ENCODE measurements around the gene SAMD11.

SAMD11 gene

DNA sequence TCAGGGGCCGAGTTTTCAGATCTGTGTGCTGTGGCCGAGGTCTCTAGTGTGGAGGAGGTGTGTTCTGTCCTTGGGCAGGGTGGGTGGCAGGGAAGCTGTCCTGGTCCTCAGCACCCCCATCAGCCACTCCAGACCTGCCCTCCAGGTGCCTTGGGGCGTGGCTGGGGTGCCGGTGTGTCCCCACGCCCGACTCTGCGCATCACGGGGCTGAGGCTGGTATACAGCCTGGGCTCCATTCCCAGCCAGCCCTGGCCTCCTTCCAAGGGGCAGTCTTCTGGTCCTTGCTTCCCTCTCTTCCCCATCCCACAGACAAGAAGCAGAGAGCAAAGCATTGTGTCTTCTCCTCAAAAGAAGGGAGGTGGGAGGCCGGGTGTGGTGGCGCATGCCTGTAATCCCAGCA lies 4.0 kb downstream of the SAMD11 start:
- TF ChIP-seq CEBPB (IDR thresholded peaks at IDR 0.05) (no peak), CREB1 (IDR thresholded peaks at IDR 0.05; ENCODE audit: low read depth) (no peak), EGR1 (IDR thresholded peaks at IDR 0.05) (no peak), TCF12 (IDR thresholded peaks at IDR 0.05; ENCODE audit: low read depth) (no peak), MAX (IDR thresholded peaks at IDR 0.05) (no peak), ZBTB7A (IDR thresholded peaks at IDR 0.05; ENCODE audit: low read depth) (no peak), TEAD4 (IDR thresholded peaks at IDR 0.05) (no peak), TAF1 (IDR thresholded peaks at IDR 0.05; ENCODE audit: low read depth) (no peak), FOXM1 (IDR thresholded peaks at IDR 0.05; ENCODE audit: borderline replicate concordance, low read depth) (no peak), RAD21 (IDR thresholded peaks at IDR 0.05; ENCODE audit: low read depth) (no peak)
- TF ChIP-seq, protein P1, sequence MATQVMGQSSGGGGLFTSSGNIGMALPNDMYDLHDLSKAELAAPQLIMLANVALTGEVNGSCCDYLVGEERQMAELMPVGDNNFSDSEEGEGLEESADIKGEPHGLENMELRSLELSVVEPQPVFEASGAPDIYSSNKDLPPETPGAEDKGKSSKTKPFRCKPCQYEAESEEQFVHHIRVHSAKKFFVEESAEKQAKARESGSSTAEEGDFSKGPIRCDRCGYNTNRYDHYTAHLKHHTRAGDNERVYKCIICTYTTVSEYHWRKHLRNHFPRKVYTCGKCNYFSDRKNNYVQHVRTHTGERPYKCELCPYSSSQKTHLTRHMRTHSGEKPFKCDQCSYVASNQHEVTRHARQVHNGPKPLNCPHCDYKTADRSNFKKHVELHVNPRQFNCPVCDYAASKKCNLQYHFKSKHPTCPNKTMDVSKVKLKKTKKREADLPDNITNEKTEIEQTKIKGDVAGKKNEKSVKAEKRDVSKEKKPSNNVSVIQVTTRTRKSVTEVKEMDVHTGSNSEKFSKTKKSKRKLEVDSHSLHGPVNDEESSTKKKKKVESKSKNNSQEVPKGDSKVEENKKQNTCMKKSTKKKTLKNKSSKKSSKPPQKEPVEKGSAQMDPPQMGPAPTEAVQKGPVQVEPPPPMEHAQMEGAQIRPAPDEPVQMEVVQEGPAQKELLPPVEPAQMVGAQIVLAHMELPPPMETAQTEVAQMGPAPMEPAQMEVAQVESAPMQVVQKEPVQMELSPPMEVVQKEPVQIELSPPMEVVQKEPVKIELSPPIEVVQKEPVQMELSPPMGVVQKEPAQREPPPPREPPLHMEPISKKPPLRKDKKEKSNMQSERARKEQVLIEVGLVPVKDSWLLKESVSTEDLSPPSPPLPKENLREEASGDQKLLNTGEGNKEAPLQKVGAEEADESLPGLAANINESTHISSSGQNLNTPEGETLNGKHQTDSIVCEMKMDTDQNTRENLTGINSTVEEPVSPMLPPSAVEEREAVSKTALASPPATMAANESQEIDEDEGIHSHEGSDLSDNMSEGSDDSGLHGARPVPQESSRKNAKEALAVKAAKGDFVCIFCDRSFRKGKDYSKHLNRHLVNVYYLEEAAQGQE (IDR thresholded peaks at IDR 0.05; ENCODE audit: low read depth), result no peak

DNA sequence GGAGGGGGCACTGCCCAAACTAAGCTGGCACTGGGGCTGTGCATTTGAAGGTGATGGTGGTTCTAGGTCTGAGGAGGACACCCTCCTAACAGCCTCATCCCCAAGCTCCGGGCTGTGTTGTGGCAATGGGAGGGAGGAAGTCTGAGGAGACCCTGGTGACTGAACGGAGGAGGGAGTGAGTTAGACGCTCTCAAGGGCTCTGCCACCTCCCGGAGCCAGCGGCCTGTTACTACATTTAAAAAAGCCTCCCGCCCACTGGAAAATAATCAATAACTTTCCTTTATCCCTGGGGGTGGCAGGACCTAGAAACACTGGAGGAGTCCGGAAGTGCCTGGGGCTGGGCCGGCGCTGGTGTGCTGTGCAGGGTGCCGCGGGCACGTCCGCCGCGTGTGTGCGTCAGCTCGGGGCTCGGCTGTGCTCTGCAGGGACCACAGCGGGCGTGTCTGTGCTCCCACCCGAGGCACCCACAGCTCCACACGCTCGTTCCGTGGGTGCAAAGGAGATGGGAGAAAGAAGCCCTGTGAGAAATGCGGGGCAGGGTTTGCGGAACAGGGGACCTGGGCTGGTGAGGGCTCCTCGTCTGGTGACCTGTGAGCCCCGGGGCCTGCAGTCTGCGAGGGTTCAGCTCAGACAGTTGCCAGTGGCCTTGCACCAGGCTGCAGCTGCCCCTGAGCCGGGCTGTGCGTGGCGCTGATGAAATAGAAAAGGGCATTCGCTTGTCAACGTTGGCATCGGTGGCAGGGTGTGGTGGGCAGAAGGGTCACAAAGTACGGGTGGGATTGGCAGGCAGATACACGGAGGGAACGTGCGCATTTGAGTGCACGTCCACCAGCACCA lies 5.3 kb downstream of the SAMD11 start:
- TF ChIP-seq EGR1 (IDR thresholded peaks at IDR 0.05), result no peak
- TF ChIP-seq TAF1 (IDR thresholded peaks at IDR 0.05; ENCODE audit: low read depth), result no peak
- TF ChIP-seq RAD21 (IDR thresholded peaks at IDR 0.05; ENCODE audit: low read depth), result no peak
- TF ChIP-seq CEBPB (IDR thresholded peaks at IDR 0.05), result no peak
- TF ChIP-seq FOXM1 (IDR thresholded peaks at IDR 0.05; ENCODE audit: borderline replicate concordance, low read depth), result no peak
- TF ChIP-seq, protein P1 (IDR thresholded peaks at IDR 0.05; ENCODE audit: low read depth), result no peak
- no peak for TF ChIP-seq EP300 (IDR thresholded peaks at IDR 0.05; ENCODE audit: borderline replicate concordance)
- TF ChIP-seq NFIC (IDR thresholded peaks at IDR 0.05), result no peak
- no peak for TF ChIP-seq MAX (IDR thresholded peaks at IDR 0.05)
- TF ChIP-seq CREB1 (IDR thresholded peaks at IDR 0.05; ENCODE audit: low read depth), result no peak
- TF ChIP-seq USF1 (IDR thresholded peaks at IDR 0.05), result no peak
- no peak for TF ChIP-seq TCF12 (IDR thresholded peaks at IDR 0.05; ENCODE audit: low read depth)
- TF ChIP-seq ZBTB7A (IDR thresholded peaks at IDR 0.05; ENCODE audit: low read depth), result no peak
- no peak for TF ChIP-seq TEAD4 (IDR thresholded peaks at IDR 0.05)
- no peak for TF ChIP-seq YY1 (IDR thresholded peaks at IDR 0.05; ENCODE audit: low read depth)

- TF ChIP-seq TAF1 (IDR thresholded peaks at IDR 0.05; ENCODE audit: low read depth), result no peak
- no peak for TF ChIP-seq FOXM1 (IDR thresholded peaks at IDR 0.05; ENCODE audit: borderline replicate concordance, low read depth)
- no peak for TF ChIP-seq NFIC (IDR thresholded peaks at IDR 0.05)
- TF ChIP-seq RAD21 (IDR thresholded peaks at IDR 0.05; ENCODE audit: low read depth), result no peak
- TF ChIP-seq, protein P1 (IDR thresholded peaks at IDR 0.05; ENCODE audit: low read depth), result no peak
- no peak for TF ChIP-seq TEAD4 (IDR thresholded peaks at IDR 0.05)
- no peak for TF ChIP-seq USF1 (IDR thresholded peaks at IDR 0.05)
- TF ChIP-seq YY1 (IDR thresholded peaks at IDR 0.05; ENCODE audit: low read depth), result no peak
- no peak for TF ChIP-seq CREB1 (IDR thresholded peaks at IDR 0.05; ENCODE audit: low read depth)
- TF ChIP-seq EP300 (IDR thresholded peaks at IDR 0.05; ENCODE audit: borderline replicate concordance), result no peak
- TF ChIP-seq CEBPB (IDR thresholded peaks at IDR 0.05), result no peak
- TF ChIP-seq TCF12 (IDR thresholded peaks at IDR 0.05; ENCODE audit: low read depth), result no peak
Observed at GRCh38 chr1:929712-930632, 6.2 kb downstream of the SAMD11 start.
